Neural progenitor cell (in vitro differentiated cells): ENCODE results near the gene CUEDC1.

Experiments used
- CTCF ChIP-seq: fragments of 200-600 bp; sonication (generic); IDR thresholded peaks from 2 replicates; pipeline ENCODE4 v1.5.1; 2017; ENCODE audit warnings: antibody characterized with exemption, mild to moderate bottlenecking
- EZH2 ChIP-seq: fragments of 200-600 bp; sonication (generic); IDR thresholded peaks from 2 replicates; pipeline ENCODE4 v1.6.1; 2017; ENCODE audit warnings: antibody characterized with exemption, mild to moderate bottlenecking, moderate library complexity
- EZH2phosphoT487 ChIP-seq: fragments of 200-600 bp; sonication (generic); IDR thresholded peaks from 2 replicates; pipeline ENCODE4 v1.6.1; 2017; ENCODE audit warnings: antibody characterized with exemption

GRCh38 chr17:57965521-57966160, 10.4 kb upstream of the CUEDC1 start:
- no peak for TF ChIP-seq CTCF
- TF ChIP-seq EZH2phosphoT487: no peak
- TF ChIP-seq EZH2: no peak
